ENCODE results near the gene IFT25.

Gene IFT25

GRCh38 chr1:53956308-53957168, 11.0 kb upstream of the IFT25 start:
- DNase-seq: peak; percentile 53

DNA sequence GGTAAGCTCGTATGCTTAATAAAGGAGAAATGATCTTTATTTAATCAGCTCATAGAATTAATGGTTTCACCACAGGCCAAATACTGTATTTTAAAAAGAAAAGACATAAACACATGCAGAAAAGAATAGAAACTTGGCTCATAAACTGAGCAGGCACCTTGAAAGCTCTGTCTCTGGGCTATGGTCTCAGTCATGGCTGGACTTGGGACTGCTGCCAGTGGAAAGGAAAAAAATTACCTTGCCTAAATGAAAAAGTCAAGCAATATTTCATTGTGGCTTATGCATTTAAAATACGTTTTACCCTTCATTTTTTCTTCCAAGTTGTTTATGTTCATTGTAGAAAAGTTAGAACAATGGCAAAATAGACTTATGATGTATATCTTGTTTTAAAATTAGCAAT, 8.6 kb upstream of the IFT25 start:
- DNase-seq: no peak

GRCh38 chr1:53951697-53952096, 6.2 kb upstream of the IFT25 start:
- DNase-seq: no peak

GRCh38 chr1:53949023-53949990, 3.8 kb upstream of the IFT25 start:
- DNase-seq: peak; percentile 26

- no peak for DNase-seq
Observed at GRCh38 chr1:53948291-53948690, 2.8 kb upstream of the IFT25 start.

DNA sequence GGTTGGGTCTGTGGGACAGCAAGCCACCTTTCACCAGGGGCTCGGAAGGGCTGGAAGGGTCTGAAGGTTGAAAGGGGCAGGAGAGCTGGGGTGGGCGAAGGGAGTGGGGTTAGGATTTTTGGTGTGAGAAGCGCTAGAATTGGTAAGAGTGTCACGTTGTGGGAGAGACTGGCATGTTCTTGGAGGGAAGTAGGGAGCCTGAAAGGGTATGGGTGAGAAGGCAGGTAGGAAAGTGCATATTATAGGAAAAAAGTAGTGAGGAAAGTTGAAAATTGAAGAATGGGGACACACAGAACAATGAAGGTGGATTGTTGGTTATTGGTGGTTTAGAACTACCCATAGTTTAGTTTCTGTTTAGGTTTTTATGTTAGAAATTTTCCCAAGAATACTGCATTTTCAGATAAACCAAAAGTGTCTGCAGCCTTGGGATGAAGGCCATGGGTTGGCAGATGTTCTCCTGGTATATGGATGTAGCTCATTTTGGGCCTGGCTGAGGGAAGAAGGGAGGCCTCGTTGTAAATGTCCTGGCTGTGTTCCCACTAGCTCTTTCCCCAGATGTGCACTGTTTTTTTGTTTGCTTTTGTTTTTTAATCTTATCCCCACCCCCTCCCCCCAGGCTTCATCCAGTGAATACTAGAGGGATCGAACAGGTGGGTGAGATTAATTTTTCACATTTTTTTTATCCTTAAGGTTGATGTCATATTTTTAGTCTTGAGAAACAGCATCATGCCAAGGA, 1.8 kb upstream of the IFT25 start:
- no peak for DNase-seq

DNA sequence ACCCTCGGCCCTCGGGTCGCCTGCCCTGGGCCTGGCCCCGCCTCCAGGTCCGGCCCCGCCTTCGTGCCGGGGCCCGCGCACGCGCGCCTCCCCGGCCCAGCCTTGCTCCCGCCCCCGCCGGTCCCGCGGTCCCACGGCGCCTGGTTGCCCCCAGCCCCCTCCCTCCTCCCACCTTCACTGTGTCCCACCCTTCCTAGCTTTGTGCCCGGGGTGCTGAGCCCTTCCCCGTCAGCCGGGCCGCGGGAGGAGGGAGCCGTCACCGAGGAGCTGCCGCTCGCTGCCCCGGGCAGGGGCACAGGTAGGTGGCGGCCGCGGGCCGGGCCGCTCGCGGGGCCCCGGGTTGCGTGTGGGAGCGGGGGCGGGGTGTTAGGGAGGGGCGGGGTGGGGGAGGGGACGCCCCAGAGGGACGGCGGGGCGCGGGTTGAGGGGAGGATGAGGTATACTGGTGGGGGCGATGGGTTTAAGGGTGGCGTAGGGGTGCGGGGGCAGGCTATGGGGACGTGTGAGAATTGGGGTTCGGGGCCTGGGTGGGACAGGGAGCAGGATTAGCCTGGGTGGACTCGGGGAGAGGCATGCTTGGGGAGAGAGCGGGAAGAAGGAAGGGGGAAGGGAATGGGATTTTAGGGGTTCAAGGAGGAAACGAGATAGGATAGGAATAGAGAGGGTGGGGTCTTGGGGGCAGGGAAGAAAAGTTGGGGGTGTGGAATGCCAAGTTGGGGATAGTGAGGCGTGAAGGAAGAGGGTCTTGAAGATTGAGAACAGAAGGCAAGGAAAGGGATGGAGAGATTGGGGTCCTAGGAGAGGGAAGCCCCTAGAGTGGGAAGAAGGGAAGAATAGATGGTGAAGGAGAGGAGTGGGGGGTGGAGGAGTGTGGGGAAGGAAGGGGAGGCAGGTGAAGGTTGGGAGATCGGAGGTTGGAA, 1.0 kb upstream of the IFT25 start, which contains the start of gene LRRC42:
Gene LRRC42, plus strand, starts transcription at position 99 of the 920 bp plus-strand sequence. CDS start 5,650 bp downstream, outside the sequence.
- DNase-seq: no peak

DNA sequence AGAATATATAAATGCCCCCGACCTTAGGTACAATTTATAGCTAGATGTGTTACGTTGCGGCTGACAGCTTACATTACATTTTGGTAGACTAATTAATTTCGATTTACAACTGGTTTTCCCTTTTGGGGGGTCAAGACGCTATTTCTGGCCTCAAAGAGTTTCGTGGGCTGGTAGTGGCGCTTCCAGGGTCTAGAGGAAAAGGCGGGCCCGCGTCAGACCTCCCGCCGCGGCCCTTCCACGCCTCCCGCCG, 391 bp downstream of the IFT25 start:
- peak; percentile 27 for DNase-seq

- peak; percentile 34 for DNase-seq
Observed at GRCh38 chr1:53944469-53945182, 873 bp downstream of the IFT25 start.

DNA sequence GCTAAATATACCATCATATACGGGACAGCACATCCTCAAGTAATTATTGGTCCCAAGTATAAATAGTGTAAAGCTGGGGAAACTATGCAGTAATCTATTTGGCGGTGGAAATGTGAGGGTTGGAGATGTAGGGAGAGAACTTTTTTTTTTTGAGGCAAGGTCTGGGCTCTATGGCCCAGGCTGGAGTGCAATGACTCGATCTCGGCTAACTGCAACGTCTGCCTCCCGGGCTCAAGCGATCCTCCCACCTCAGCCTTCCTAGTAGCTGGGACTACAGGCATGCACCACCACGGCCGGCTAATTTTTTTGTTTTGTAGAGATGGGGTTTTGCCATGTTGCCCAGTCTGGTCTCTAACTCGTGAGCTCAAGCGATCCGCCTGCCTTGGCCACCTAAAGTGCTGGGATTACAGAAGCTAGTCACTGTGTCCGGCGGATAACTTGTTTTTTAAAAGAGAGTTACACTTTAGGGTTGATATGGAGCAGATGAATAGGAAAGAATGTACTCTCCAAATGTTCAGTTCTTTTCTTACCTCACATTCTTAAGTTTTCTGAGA, 1.9 kb downstream of the IFT25 start:
- DNase-seq: no peak

DNA sequence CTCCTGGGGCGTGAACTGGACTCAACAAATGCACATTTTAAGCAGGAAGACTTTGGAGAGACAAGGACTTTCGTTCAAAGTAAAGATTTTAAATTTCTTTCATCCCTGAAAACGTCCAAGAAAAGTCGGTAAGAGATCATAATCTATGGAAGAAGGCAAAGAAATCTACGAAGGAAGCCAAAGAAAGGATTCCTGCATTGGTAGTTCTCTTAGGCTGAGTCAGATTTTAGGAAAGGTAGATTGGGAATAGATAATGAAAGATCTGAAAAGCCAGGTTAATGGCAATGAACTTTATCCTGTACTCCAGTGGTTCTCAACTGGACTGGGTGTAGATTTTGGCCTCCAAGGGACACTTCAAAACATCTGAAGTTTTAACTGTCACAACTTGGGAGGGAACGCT, 2.4 kb downstream of the IFT25 start:
- DNase-seq: no peak

GRCh38 chr1:53942127-53942957, 3.2 kb downstream of the IFT25 start:
- no peak for DNase-seq

GRCh38 chr1:53938136-53938830, 7.2 kb downstream of the IFT25 start:
- no peak for DNase-seq

DNA sequence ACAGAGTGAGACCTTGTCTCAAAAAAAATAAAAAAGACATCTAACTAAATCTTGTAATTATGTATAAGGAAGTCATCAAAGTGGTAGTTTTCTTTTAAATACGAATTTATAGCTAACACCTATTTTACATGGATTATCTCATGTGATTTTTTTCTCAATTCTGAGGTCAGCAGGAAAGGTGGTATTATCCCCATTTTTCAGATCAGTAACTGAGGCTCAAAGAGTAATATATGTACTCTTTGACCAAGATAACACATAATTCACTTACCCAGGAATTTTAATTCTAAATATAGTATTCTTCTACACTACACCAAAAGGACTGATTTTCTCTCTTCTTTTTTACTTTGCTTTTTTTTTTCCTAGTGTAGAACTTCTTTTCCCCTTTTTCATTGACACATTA, 9.1 kb downstream of the IFT25 start:
- no peak for DNase-seq

DNA sequence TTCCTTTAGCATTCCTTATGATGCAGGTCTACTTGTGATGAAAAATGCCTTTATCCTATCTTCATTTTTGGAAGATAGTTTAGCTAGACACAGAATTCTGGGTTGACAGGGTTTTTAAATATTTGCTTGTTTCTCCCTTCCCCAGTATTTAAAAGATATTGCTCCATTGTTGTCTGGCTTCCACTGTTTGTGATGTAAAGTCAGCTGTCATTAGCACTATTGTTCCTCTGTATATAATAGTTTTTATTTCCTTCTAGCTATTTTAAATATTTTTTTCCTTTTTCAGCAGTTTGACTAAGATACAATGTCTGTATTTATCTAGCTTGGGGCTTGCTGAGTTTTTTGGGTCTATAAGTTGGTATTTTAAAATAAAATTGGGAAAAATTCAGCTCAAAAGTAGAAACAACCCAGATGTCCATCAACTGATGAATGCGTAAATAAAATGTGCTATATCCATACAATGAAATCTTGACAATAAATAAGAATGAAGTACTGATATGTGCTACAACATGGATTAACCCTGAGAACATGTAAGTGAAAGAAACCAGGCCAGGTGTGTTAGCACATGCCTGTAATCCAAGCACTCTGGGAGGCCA, 11.2 kb downstream of the IFT25 start:
- DNase-seq: no peak

- DNase-seq: no peak
Observed at GRCh38 chr1:53931523-53931922, 14.0 kb downstream of the IFT25 start.

DNA sequence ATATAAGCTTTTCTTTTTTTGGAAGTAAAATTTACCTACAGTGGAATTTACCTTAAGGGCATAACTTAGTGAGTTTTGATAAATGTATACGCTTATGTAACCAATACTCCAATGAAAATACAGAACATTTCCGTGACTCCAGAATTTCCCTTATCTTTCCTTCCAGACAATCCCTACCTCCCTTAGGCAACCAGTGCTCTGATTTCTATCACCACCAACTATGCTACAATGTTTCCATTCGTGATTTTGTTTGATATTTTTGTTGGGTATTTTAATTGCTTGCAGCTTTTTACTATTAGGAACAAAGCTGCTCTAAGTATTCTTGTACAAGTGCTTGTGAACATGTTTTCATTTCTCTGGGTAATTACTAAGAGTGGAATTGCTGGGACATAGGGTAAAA, 14.6 kb downstream of the IFT25 start:
- no peak for DNase-seq

DNA sequence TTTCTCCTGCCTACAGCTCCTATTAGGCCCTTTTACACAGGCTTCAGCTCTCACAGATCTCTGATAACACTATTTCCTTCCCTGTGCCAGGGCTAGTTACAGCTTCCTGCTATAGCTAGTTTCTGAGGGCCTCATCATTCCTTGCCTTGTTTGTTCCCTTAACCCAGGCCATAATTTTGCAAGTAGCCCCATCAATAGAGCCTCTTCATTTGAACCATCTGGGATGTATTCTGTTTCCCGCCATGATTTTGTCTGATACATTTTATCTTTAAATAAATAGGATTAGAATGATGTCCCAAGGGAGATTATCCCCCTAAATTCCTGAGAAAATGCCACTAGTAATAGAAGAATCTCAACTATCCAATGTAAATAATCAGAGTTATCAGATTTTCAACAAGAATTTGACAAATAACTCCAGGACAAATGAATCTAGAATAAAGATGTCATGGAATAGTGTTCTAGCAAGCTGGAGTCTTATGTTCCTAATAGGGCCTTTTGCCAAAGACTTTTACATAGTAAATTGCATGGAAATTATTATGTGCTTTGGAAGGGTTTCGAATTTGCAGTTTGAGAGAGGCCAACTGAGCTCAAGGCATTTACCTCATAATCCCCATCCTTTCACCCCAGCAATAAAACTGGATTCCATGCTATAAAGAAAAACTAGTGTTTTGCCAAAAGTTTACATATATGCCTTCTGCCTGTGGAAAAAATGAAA, 16.1 kb downstream of the IFT25 start:
- DNase-seq: no peak
